Smooth muscle cell of the umbilical artery (primary cell): Measurements from ENCODE around the gene TMEM95. TPM values are rescaled to one million over a fixed set of nuclear protein-coding genes. Genes with fewer than 3 reads are reported as not detected.

ENCODE experiments used
- total RNA-seq: library from RNA; depleted of rRNA; stranded (reverse); fragments of >200 nt; gene quantifications from 2 replicates; pipeline ENCODE4 v1.2.3, GENCODE V29; 2014

Gene TMEM95, protein sequence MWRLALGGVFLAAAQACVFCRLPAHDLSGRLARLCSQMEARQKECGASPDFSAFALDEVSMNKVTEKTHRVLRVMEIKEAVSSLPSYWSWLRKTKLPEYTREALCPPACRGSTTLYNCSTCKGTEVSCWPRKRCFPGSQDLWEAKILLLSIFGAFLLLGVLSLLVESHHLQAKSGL
- not detected in 2 replicates for total RNA-seq

DNA sequence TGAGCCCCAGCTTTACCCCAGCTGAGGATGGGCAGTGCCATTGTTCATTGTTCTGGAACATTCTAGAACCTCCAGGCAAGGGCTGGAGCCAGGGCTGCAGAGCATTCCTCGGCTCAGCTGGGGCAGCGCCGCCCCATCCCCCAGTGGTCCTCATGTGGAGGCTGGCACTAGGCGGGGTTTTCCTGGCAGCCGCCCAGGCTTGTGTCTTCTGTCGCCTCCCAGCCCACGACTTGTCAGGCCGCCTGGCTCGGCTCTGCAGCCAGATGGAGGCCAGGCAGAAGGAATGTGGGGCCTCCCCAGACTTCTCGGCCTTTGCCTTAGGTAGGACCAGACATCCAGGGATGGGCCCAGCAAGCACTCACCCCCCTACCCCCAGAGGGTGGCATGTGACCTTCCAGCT lies at the start of gene TMEM95:
TMEM95 (plus strand) TSS at position 104 of the 400 bp plus-strand sequence; CDS start at position 153, 49 bp downstream.

DNA sequence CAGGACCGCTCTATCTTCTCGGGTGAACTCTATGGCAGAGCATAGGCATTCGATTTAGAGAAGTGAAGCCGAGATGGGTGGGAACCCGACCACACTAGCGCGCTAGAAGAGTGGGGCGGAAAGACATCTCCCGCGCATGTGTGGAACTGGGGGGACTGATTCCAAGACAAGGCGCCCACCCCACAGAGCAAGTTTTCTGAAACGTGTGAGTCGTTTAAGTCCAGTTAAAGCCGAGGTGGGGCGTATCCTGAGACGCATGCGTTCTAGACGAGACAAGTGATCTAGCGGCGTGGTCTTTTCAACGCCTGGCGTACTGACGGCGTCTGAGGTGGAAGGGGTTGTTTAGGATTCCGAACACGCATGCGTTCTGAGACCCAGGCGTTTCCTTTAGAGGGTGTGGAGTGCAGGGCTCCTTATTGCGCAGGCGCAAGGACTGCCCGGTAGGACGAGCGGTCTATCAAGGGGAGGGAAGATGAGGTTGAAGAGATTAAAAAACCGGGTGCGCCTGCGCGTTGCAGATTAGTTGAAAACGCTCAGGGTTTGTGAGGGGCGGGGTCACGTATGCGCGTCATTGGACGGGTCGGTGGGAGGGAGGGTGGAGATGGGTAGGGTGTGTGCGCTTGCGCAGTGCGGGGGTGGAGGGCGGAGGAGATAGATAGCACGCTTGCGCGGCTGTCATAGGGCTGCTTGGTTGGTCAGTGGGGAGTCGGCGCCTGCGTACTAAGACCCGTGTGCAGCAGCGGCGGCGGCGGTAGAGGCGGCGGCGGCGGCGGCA lies 47.9 kb upstream of the TMEM95 start, which contains the start of gene EIF5A:
EIF5A (plus strand) TSS at position 718 of the 775 bp plus-strand sequence. CDS start 2,008 bp downstream, outside the sequence.

DNA sequence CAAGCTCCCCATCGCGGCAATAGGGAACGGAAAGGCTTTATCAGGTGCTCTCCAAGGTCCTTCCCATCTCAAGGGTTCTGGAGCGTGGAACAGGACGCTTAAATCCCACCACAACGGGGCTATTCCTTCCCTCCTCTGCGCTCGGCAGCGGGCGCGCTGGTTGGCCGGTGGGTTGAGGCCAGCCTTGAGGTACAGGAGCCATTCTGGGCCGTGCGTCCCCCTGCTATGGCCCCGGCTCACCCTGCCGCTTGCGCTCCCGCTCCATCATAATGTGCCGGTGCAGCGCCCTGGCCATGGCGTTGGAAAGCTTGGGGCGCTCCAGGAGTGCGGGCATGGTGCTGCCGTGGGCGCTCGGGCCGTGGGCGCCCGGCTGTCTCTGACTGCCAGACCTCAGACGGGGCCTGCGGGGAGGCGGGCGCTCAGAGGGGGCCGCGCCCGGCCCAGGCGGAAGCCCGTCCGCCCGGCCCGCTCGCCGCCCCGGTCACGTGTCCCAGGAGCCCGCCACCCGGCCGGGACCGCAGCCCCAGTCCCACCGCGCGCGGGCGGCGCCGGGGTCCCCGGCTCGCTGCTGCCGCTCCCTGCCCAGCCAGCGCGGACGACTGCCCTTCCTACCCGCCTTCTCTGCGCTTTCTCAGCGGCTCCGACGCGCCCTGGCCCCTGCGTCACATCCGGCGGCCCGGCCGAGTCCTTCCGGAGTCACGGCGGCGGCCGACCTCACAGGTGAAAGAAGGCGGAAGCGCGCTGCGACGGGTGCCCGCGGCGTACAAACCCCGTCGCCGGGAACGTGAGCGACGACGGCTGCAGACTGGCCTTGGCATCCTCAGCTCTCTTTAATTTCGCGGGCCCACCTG lies 40.0 kb upstream of the TMEM95 start, which contains the start of gene GPS2:
GPS2 (minus strand) TSS at position 642 of the 851 bp plus-strand sequence; CDS start at position 334, 308 bp downstream.

DNA sequence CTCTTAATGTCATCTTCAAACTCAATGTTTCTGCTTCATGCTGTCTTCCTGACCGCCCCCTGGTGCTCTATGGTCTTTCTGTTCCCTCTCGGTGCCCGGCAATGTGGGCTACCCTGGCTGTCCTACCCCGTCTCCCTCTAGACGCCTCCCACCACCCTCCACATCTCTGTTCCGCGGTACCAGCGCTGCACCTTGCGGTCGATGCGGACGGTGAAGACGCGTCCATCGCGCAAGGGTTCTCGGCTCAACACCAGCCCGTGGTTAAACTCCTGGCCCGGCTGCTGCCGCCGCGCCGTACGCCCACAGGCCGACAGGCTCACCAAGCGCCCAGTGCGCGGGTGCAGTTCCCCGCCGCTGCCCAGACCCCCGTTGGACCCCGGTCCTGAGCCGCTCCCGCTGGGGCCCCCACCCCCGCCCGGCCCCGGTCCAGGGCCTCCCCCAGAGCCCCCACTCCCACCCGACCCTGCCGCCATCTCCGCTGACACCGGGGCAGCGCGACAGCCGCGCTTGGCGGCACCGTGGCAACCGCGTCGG lies 26.0 kb upstream of the TMEM95 start, which contains the start of gene NEURL4:
NEURL4 (minus strand) TSS at position 496 of the 534 bp plus-strand sequence; CDS start at position 473, 23 bp downstream.

DNA sequence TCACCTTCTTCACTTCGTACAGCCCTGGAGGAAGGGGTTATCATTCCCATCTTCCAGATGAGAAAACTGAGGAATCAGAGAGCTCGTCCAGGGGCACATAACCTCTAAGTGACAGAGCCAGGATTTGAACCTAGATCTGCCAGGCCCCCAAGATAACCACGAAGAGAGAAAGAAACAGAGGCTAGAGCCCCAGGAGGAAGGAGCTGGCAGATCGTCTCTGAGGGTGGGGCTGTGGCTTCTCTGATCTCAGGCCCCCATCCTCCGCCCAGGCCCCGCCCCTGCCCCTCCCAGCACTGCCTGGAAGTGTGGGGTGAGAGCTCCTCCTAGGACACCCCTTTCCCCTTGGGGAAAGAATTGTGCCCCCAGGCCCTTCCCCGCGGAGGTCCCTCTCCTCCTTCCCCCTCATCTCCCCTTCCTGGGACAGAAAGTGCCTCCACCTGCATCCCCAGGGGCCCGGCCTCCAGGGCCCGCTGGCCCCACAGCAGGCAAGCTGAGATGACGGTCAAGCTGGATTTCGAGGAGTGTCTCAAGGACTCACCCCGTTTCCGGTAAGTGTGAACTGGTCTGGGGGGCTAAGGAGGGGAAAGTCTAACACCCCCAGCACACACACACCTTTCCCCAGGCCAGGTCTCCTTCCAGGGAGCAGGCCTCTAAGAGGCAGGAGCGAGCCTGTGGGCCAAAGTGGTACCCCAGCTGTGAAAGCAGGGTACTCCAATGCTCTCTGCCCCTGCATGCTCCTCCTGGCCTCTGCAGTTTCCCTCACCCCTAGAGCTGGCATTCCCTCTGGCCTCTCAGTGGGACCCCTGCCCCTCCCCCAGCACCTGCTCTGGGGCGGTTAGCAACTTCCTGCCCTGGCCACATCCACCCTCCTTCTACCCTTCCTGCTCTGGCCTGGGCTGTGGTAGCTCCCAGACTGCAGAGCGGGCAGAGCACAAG lies 18.4 kb upstream of the TMEM95 start, which contains the start of gene ACAP1:
ACAP1 (plus strand) TSS at position 290 of the 936 bp plus-strand sequence; CDS start at position 496, 206 bp downstream.

DNA sequence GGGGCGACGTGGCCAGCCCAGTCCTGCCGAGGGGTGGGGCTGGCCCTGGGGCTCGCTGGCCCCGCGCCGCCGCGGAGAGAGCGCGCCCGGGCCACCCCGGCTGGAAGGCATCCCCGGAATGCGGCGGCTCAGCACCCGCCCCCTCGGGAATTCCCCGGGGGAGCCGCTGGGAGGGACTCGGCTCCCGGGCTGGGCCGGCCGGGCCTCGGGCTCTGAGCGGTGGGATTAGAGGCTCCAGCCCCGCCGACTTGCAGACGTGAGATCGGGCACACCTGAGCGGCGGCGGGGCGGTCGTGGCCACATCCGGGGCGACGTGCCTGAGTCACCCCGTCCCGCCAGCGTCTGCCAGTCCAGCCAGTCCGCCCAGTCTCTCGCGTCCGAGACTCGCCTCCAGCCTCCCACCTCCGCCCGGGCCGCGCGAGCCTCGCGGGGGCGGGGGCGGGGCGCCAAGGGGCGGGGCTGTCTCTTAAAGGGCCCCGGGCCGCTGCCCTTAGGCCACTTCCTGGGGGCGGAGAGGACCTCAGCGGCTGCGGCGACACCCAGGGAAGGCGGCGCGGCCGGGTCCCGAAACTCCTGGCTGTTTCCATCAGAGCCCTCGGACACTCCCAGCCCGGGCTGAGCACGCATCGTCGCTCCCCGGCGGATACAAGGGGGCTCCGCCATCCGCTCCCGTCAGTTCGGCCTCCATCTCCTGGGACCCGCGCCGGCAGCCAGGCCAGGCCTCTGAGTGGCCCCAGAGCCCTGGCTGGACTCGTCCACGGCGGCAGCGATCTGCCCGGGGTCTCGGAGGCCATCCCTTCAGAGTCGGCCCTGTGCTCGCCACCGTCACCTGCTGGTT lies 3.1 kb upstream of the TMEM95 start, which contains the start of gene KCTD11:
KCTD11 (plus strand) TSS at position 498 of the 838 bp plus-strand sequence.

DNA sequence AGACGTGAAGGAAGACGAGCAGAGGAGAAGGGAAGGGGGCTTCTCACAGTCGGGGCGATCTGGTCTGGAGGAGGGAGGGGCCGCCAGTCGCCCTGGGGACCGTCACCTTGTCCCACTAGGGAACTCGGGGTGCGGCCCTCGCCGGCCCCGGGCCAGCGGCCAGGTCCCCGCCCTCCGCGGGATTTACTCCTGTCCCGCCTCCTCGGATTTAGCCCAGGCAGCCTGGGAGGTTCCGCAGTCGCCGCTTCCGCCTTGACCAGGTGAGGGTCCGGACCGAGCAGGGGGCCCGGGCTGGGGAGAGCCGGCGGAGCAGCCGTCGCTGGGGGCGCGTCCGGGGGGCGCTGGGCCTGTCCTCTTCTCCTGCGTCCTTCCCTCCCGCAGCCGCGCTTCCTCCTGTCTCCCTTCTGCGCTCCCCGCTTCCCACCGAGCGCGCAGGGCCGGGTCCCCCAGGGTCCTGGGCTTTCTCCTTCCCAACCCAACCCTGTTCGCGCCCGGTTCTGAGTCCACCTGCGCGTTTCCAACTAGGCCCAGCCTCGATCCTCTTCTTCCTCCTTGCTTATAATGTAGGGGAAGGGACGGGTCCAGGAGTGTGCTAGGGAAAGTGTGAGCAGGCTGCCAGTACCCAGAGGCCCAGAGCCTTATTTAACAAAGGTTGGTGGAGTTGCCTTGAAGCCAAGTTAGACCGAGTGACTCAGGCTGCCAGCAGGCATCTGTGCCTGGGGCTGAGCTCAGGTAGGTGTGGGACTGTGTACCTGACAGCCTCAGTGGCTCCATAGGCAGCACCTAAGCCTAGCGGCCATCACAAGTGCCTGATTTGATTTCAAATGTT lies 26.1 kb downstream of the TMEM95 start, which contains the start of gene TNK1:
TNK1 (plus strand) TSS at position 235 of the 829 bp plus-strand sequence. CDS start 1,838 bp downstream, outside the sequence.

DNA sequence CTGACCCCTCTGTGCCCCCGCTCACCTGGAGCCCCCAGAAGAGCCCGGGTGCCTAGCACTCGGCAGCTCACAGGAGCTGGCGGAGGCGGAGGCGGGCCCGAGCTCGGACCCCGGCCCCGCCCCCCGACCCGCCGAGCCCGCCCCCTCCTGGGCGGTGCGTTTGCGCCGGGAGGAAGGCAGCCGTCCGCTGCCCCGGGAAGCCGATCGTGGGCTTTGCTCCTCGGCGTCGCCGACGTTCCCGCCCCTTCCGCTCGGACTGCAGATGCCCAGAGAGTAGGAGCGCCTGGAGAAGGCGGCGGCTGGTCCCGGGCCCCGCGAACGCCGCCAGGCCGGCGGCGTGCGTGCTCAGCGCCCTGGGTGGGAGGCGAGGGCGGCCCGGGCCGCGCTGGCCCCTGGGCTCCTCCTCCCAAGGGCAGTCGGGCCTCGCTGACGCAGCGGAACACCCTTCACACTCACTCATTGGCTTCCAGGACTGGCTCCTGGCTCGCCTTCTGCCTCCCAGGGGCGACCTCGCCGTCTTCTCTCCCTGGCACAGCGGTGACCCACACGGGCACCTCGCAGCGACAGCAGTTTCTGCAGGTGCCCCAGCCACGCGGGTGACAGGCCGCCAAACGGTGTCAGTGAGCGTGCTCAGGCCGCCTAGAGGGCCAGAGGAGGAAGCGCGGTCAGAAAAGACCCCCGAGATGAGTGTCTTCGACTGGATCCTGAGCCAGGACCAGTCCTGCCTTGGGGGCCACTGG lies 39.7 kb downstream of the TMEM95 start, which contains the start of gene PLSCR3:
PLSCR3 (minus strand) TSS at position 74 of the 740 bp plus-strand sequence. CDS start 415 bp downstream, outside the sequence.

DNA sequence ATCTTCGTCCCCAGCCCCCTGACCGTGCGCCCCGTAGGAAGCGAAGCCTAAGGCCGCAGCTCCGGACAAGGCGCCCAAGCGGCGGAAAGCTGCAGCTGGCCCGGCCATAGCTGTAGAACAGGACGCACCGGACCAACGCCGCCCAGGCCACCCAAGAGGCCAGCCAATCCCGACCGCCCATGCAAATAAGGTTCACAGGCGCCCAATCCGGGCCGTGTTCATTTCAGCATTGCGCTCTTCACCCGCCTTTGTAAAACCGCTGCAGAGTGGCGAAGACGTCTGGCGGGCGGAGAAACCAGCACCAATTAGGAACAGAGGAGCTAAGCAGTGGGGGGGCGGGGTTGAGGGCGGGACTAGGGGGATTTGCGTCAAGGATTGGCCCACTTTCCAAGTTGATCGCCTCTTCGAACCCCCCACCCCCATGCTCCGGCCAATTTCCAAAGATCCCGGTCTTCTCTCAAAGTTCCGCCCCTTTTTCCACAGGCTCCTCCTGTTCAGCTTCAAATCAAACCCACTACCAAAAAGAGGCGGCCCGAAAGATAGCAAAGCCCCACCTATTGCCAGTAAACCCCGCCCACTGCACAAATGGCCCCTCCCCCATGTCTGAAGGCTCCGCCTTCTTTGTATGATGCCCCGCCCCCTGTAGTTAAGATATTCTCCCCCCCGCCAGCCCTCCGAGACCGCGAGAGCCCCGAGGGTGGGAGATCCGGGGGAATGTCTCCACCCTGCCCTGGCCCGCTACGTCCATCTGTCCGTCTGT lies 49.2 kb downstream of the TMEM95 start, which contains the start of gene TMEM256:
TMEM256 (minus strand) TSS at position 121 of the 760 bp plus-strand sequence; CDS start at position 108, 13 bp downstream.

Other genes starting within 250 kb of the TMEM95 start
- gene ASGR2, start 240.3 kb upstream of the TMEM95 start, total RNA-seq: not detected in 2 replicates
- gene ASGR1, start 175.8 kb upstream of the TMEM95 start, total RNA-seq: 1.1 and 1.2 TPM in 2 replicates
- 28.8 and 39.5 TPM in 2 replicates for gene DLG4, start 135.3 kb upstream of the TMEM95 start, total RNA-seq
- gene ACADVL, start 135.2 kb upstream of the TMEM95 start, total RNA-seq: 209 and 256 TPM in 2 replicates
- 60.4 and 61.2 TPM in 2 replicates for gene DVL2, start 120.6 kb upstream of the TMEM95 start, total RNA-seq
- gene PHF23, start 115.7 kb upstream of the TMEM95 start, total RNA-seq: 33.0 and 41.3 TPM in 2 replicates
- gene GABARAP, start 112.7 kb upstream of the TMEM95 start, total RNA-seq: 153 and 179 TPM in 2 replicates
- gene CTDNEP1, start 103.4 kb upstream of the TMEM95 start, total RNA-seq: 32.1 and 51.9 TPM in 2 replicates
- gene ELP5, start 102.9 kb upstream of the TMEM95 start, total RNA-seq: 23.2 and 30.9 TPM in 2 replicates
- gene CLDN7, start 92.7 kb upstream of the TMEM95 start, total RNA-seq: 0.60 TPM in 1 of 2 replicates, not detected in the other
- gene SLC2A4, start 73.4 kb upstream of the TMEM95 start, total RNA-seq: not detected in 2 replicates
- gene YBX2, start 60.5 kb upstream of the TMEM95 start, total RNA-seq: not detected in 2 replicates
- gene EIF5A, start 47.5 kb upstream of the TMEM95 start, total RNA-seq: 513 and 520 TPM in 2 replicates
- gene GPS2, start 39.8 kb upstream of the TMEM95 start, total RNA-seq: 24.6 and 29.5 TPM in 2 replicates
- gene NEURL4, start 25.8 kb upstream of the TMEM95 start, total RNA-seq: 20.8 and 24.0 TPM in 2 replicates
- gene ACAP1, start 18.6 kb upstream of the TMEM95 start, total RNA-seq: 0.09 and 4.8 TPM in 2 replicates
- gene KCTD11, start 3.0 kb upstream of the TMEM95 start, total RNA-seq: 14.6 and 15.1 TPM in 2 replicates
- 0.09 and 1.2 TPM in 2 replicates for gene TNK1, start 25.9 kb downstream of the TMEM95 start, total RNA-seq
- 22.3 and 65.3 TPM in 2 replicates for gene PLSCR3, start 39.4 kb downstream of the TMEM95 start, total RNA-seq
- gene TMEM256, start 48.9 kb downstream of the TMEM95 start, total RNA-seq: 34.6 and 80.8 TPM in 2 replicates
- 15.1 and 24.1 TPM in 2 replicates for gene NLGN2, start 52.7 kb downstream of the TMEM95 start, total RNA-seq
- gene SPEM1, start 65.2 kb downstream of the TMEM95 start, total RNA-seq: not detected in 2 replicates
- not detected in 2 replicates for gene SPEM2, start 70.5 kb downstream of the TMEM95 start, total RNA-seq
- gene SPEM3, start 73.7 kb downstream of the TMEM95 start, total RNA-seq: not detected in 2 replicates
- 1.8 and 3.6 TPM in 2 replicates for gene TMEM102, start 80.3 kb downstream of the TMEM95 start, total RNA-seq
- 5.3 and 7.2 TPM in 2 replicates for gene FGF11, start 84.4 kb downstream of the TMEM95 start, total RNA-seq
- gene CHRNB1, start 89.9 kb downstream of the TMEM95 start, total RNA-seq: 3.4 and 6.2 TPM in 2 replicates
- 19.6 and 28.2 TPM in 2 replicates for gene ZBTB4, start 124.5 kb downstream of the TMEM95 start, total RNA-seq
- not detected in 2 replicates for gene SLC35G6, start 126.3 kb downstream of the TMEM95 start, total RNA-seq
- 89.1 and 138 TPM in 2 replicates for gene POLR2A, start 129.2 kb downstream of the TMEM95 start, total RNA-seq
- 7.4 and 16.3 TPM in 2 replicates for gene TNFSF12, start 193.9 kb downstream of the TMEM95 start, total RNA-seq
- 0.83 TPM in 1 of 2 replicates, not detected in the other for gene TNFSF13, start 203.6 kb downstream of the TMEM95 start, total RNA-seq
- 64.1 and 68.3 TPM in 2 replicates for gene SENP3, start 206.8 kb downstream of the TMEM95 start, total RNA-seq
- 5.6 and 14.5 TPM in 2 replicates for gene CD68, start 224.5 kb downstream of the TMEM95 start, total RNA-seq
- gene MPDU1, start 228.7 kb downstream of the TMEM95 start, total RNA-seq: 66.1 and 69.8 TPM in 2 replicates
- gene SOX15, start 234.9 kb downstream of the TMEM95 start, total RNA-seq: 0.30 and 0.32 TPM in 2 replicates